HPDE6-E6E7 (cell line): ENCODE results near the gene ODF2.
A peak's percentile ranks its signal among the peaks of the same experiment; 100 is the strongest.
"Not testable (repeated sequence)": the region's sequence is repeated elsewhere in the genome, so short reads cannot be mapped to it uniquely, and the experiment has no call there.

Source experiments
- DNase-seq: peaks from one replicate; pipeline ENCODE4 v3.0.0; 2011; ENCODE audit warnings: missing footprints; ENCODE audit errors: extremely low spot score

The ODF2 gene

GRCh38 chr9:128482186-128482585 lies 26.4 kb downstream of the ODF2 start:
- DNase-seq, result no peak

DNA sequence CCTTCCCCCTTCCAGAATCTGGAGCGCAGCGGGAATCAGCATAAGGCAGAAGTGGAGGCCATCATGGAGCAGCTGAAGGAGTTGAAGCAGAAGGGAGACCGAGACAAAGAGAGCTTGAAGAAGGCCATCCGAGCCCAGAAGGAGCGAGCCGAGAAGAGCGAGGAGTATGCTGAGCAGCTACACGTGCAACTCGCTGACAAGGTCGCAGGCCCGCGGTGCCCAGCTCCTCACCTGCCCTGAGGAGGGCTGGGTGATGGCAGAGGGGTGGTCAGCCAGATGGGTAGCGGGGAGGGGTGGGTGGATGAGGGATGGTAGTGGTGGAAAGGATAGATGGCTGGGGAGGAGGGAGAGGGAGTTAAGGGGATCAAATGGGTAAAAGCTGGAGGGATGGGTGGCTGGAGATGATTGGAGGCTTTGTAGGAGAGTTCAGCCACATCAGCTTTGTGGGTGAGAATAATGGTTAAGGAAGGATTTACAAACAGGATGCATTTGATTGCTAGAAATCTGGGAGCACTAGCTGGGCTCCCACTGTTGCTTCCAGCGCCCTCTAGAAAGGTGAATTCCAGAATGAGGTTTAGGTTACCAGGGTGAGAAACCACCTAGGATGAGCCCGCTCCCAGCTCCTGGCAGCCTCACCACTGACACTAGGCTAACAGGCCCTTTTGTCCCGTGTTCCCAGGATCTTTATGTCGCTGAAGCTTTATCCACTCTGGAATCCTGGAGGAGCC lies 29.0 kb downstream of the ODF2 start:
- DNase-seq, result no peak

- no peak for DNase-seq
Measured at GRCh38 chr9:128485414-128485855, 29.6 kb downstream of the ODF2 start.

DNA sequence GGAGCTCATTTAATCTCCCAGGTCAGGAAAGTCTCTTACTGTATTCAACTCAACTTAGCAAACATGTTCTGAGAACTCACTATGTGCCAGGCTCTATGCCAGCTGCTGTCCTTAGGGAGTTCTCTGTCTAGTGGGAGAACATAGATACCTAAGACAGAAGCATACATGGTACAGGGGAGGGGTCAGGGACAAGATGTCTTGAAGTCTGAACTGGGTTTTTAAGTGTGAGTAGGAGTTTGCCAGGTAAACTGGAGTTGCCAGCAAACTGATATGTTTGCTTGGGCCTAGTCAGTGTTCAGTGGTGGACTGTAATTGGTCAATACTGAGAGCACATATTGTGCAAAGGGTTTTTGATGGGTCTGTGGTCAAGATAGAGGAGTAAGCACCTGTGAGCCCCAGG lies 30.4 kb downstream of the ODF2 start:
- no peak for DNase-seq

GRCh38 chr9:128493424-128493823 lies 37.6 kb downstream of the ODF2 start:
- no peak for DNase-seq

DNA sequence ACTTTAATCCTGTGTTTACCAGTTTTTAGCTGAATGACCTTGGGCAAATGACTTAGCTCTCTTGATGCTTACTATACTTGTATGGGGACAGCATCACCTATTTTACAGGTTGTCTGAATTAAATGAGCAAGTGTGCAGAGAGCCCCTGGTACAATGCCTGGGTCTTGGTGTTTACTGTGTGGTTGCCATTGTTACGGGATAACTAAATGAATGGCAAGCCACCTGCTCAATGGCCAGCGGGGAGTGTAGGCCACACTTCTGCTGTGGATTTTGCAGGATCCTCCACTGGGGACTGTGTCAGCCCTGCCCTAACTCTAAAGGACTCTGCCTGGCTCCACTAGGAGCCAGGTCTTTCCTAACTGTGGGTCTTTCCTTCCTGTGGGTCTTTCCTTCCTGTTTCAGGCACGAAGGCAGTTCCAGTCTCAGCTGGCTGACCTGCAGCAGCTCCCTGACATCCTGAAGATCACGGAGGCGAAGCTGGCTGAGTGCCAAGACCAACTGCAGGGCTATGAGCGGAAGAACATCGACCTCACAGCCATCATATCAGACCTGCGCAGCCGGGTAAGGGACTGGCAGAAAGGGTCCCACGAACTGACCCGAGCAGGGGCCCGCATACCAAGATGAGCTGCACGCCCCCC lies 38.4 kb downstream of the ODF2 start:
- no peak for DNase-seq

DNA sequence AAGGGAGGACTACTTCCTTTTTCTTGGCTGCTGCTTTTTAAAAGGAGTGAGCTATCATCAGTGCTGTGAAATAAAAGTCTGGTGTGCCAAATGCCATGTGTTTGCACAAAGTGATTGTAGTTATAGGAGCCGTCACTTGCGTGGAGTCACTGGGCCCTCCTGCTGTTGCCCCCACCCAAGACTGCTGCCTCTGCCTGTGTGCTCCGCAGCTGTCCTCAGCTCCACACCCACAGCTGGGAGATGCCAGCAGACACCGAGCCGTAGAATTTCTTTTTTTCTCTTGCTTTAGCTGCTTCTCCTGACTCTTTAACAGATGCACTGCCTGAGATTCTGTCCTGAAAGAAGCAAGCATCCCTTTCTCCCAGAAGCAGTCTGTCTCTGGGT lies 38.9 kb downstream of the ODF2 start:
- DNase-seq, result no peak

DNA sequence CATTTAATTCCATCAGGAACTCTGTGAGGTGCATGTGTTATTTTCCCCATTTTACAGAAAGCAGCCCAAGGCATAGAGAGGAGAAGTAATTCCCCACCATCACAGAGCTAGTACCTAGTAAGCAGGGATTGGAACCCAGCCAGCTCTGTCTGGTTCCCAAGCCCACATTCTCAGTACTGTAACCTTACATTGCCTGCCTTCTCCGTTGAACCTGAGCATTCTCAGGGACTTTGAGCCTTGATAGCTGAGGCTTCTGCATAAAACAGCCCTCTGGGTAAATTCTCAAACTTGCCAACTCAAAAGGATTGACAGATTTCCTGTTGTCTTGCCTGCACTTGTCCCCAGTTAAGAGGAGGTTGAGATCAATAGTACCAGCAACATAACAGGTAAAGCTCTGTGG lies 39.5 kb downstream of the ODF2 start:
- DNase-seq, result no peak

DNA sequence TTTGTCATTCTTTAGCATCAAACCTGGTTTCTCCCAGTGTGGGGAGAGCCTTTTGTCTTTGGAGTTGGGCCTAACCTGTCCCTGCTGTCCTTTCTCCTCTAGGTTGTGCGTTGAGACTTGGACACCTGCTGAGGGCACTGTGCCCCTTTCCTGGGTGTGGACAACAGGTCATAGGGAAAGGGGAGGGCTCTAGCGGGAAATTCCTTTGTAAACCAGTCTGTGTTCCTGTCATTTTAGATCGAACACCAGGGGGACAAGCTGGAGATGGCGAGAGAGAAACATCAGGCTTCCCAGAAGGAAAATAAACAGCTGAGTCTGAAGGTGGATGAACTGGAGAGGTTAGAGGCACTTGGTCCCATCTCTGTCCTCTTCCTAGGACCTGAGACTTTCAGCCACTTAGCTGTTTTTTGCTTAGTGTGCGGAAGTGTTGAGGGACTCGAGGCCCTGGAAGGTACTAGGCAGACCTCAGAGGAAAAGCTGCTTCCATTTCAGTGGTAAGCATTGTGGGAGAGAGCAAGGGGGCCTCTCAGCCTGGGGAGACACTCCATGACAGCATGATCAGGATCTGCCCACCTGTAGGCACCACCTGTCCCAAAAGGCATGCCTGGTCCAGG lies 40.1 kb downstream of the ODF2 start:
- DNase-seq, result no peak

DNA sequence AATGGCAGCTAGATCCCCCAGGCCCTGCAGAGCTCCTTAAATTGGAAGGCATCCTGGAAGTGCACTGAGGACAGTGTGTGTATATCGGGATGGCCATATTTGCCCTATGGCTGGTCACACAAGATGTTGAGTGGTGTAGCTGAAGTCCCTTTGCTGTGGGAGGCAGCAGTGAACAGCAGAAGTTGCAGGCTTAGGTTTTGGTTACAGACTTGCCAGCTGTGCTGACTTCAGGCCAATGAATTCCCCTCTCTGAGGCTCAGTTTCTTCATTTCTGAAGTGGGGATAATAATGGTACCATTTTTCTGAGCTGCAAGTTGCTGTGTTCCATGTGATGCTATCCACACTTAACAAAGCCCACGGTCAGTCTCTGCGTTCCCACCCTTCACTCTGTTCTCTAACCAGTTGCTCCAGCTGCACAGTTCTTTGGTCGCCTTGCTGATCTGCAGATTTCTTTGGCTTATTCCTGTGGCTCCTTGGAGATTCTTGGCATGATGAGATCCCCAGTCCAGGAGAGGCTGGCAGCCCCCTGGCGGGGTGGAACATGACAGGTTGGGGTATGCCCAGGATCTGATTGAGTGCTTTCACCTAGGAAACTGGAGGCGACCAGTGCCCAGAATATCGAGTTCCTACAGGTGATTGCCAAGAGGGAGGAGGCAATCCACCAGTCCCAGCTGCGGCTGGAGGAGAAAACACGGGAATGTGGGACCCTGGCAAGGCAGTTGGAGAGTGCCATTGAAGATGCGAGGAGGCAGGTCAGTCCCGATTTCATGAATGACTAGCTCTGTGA lies 42.2 kb downstream of the ODF2 start:
- no peak for DNase-seq

DNA sequence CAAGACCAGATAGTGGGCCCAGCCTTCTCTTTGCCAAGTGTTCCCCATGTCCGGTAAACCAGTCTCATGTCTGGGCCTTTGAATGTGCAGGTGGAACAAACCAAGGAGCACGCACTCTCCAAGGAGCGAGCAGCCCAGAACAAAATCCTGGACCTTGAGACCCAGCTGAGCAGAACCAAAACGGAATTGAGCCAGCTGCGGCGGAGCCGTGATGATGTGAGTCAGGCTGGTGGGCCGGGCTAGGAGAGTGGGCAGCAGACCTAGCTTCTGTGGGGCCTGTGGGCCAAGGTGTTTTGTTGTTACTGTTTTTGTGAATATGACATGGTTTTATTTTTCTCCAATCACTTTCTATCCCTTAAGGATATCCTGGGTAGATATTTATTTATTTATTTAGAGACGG lies 43.1 kb downstream of the ODF2 start:
- DNase-seq, result no peak

GRCh38 chr9:128499920-128500319 lies 44.1 kb downstream of the ODF2 start:
- no peak for DNase-seq

DNA sequence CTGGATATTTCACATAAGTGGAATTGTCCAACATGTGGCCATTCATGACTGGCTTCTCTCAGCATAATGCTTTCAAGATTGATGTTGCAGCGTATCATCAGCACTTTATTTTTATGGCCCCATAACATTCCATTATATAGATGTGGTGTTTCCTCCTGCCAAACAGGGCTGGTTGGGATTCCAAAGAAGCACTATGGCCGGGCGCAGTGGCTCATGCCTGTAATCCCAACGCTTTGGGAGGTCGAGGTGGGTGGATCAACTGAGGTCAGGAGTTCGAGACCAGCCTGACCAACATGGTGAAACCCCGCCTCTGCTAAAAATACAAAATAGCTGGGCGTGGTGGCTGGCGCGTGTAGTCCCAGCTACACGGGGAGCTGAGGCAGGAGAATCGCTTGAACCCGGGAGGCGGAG lies 47.6 kb downstream of the ODF2 start:
- DNase-seq, result not testable (repeated sequence)

DNA sequence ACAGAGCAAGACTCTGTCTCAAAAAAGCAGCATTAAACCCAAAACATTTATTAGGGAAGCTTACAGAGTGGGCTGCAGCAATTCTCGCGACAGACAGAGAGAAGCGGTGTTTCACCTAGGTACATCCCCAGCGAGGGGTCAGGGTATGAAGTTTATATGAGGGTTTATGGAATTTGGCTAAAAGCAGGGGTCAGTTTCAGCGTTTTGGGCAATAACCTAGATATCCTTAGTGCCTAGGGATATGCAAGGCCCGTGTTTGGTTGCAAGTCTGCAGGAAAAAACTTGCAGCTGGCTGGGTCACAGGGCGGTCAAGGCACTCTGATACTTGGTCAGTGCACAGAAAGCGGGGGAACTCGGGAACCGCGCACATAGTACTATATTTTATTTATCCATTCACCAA lies 48.1 kb downstream of the ODF2 start:
- peak; percentile 39 for DNase-seq

GRCh38 chr9:128504485-128505413 lies 48.9 kb downstream of the ODF2 start, which contains the start of gene GLE1:
Gene GLE1, plus strand, starts transcription at chr9:128504719. Its CDS starts 87 bp downstream, at chr9:128504806.
- peak; percentile 99 for DNase-seq

- DNase-seq, result no peak
Measured at GRCh38 chr9:128505414-128505765, 49.6 kb downstream of the ODF2 start.

DNA sequence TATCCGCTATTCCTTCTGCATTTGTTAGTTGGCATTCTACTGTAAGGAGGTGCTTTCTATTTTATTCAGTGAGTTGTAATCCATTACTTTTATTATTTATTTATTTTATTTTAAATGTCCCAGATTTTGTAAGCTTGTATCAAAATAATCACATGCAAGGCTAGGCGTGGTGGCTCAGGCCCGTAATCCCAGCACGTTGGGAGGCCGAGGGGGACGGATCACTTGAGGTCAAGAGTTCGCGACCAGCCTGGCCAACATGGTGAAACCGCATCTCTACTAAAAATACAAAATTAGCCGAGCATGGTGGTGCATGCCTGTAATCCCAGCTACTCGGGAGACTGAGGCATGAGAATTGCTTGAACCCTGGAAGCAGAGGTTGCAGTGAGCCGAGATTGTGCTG lies 50.1 kb downstream of the ODF2 start:
- not testable (repeated sequence) for DNase-seq

GRCh38 chr9:128512820-128513219 lies 57.0 kb downstream of the ODF2 start:
- DNase-seq, result no peak

DNA sequence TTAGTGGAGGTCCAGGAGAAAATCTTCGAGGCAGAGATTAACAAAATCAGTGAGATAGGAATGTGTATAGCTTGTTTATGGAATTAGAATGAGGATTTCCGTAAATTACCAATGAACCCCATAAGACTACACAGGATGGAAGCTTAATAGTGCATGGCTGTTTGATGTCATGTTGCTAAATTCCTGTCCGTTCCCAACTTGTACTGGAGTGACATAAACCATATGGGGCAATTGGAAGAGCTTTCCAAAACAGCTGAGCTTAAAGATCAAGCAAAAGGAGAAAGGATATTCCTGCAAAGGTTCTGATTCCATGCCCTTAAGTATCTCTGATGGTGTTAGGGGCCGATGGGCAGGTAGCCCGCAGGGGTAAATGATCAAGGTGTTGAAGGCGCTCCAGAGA lies 66.2 kb downstream of the ODF2 start:
- no peak for DNase-seq

GRCh38 chr9:128523199-128523925 lies 67.6 kb downstream of the ODF2 start:
- DNase-seq, result no peak

DNA sequence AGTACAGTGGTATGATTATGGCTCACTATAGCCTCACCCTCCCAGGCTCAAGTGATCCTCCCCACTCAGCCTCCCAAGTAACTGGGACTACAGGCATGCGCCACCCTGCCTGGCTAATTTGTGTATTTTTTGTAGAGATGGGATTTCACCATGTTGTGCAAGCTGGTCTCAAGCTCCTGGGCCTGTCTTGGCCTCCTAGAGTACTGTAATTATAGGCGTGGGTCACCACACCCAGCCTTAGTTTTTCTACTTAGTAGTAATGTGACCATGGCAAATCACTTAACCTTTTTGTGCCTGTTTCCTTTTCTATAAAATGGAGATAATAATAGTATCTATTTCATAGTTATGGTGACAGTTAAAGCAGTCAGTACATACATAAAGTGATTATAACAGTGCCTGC lies 70.9 kb downstream of the ODF2 start:
- no peak for DNase-seq
